ENCODE results near the gene KIAA2012. TPM values are rescaled to one million over a fixed set of nuclear protein-coding genes. Genes with fewer than 3 reads are reported as not detected.

The KIAA2012 gene
- total and polyA plus RNA-seq, 2 of the 4 experiments (the other 2 are of a cell fraction), result under 0.01 to 0.09 TPM

DNA sequence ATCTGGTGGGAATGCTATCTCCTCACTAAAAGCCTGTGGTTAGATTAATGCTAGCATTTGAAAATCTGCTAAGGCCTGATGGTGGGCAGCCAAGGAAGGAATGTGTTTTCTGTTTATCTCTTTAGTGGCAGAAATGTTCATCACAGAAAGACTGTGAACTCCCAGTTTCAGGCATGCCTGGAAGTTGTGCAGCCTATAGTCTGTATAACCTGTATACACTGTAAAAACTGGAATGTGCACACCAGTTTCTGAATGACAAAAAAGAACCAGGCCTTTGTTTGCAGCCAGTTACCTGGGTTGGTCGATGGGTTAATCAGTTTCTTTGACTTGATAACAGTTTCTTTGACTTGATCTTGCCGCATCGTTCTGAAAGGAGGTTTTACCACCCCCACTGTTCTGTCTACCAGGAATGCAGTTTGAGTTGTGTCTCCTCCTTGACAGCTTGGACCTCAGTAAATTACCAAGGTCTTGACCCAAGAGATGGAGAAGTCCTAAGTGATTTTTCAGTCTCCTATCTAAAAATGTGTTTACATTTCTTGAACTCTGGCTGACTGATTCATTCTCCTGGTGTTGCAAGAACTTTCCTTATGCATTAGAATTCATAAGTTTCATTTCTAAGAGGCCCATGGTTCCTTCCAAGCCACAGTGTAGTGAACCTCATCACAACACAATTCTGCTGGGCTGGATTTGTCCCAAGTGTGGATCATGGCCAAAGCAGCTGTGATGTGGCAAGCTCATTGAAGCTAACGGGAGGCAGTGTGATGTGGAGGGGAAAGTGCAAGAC is 62.2 kb downstream of the KIAA2012 start:
- CTCF ChIA-PET, result interaction anchor here (0.8 to 1.0 kb wide), 2 partner anchors 28 to 32 kb away, joined by 4 to 8 read pairs; no protein-coding TSS in a partner anchor
- peak overlapping the region; percentile 63 for H3K4me2 ChIP-seq (ENCODE audit: low read depth, low read length)
- dilution Hi-C loops (cut with HindIII; ENCODE audit: low sequenced_read_pairs, unreplicated experiment) (no loop called here), in situ Hi-C loops (cut with MboI; ENCODE audit: low sequenced_read_pairs) (no loop called here), intact Hi-C loops (cut with micrococcal nuclease) (loop anchor here (1.0 to 2.0 kb wide), 2 partner anchors 20 to 97 kb away; no protein-coding TSS in a partner anchor)
- peak overlapping the region; percentile 12 to 71; a peak in 3 of 4 replicates for H4K8ac ChIP-seq (ENCODE audit: low read depth in 2 of 2, low read length in 2 of 2)
- H3K9ac ChIP-seq (ENCODE audit: low read depth, low read length), result peak overlapping the region; percentile 58; the same call in 1 of the 2 replicates
- no peak overlapping the region for H3K4me3 ChIP-seq (ENCODE audit: insufficient read depth, low read depth, low read length)
- peak overlapping the region; percentile 49 for H2AK5ac ChIP-seq (ENCODE audit: low read depth, low read length)
- H3K4me1 ChIP-seq (ENCODE audit: control insufficient read depth, insufficient read depth, low read length), result peaks cover 20% of the 10 kb centered on the region
- H4K5ac ChIP-seq (ENCODE audit: low read depth, low read length), result peak overlapping the region; percentile 39; the same call in 1 of the 2 replicates
- no peak overlapping the region for H2AK9ac ChIP-seq (replicated peaks; ENCODE audit: low read depth, low read length, poor library complexity)
- H3K27ac ChIP-seq (ENCODE audit: insufficient read depth, low read length), result peak overlapping the region; percentile 42
- H3K4ac ChIP-seq (ENCODE audit: low read depth, low read length), result peak overlapping the region; percentile 99
- peak overlapping the region; percentile 88 for H3K14ac ChIP-seq (replicated peaks; ENCODE audit: low read depth, low read length)
- no peaks in the 10 kb centered on the region for H3K36me3 ChIP-seq (ENCODE audit: control insufficient read depth, insufficient read depth, low read length)
- peak; percentile 82 for ATAC-seq (ENCODE audit: low read depth)
- H4K91ac ChIP-seq (ENCODE audit: insufficient read depth, low read depth, low read length), result peak overlapping the region; percentile 98
- peak overlapping the region; percentile 89 for H3K18ac ChIP-seq (ENCODE audit: low read depth, low read length)
- H2BK120ac ChIP-seq (ENCODE audit: low read depth, low read length), result peak overlapping the region; percentile 98
- no CpG with 5 or more reads among the region's 4 CpGs for WGBS, 2 experiments (ENCODE audit: extremely low coverage in 2 of 2, insufficient read length in 1 of 2)
- peak overlapping the region; percentile 77 for H3K23ac ChIP-seq (ENCODE audit: low read depth, low read length)
- no peaks in the 10 kb centered on the region for H3K27me3 ChIP-seq (ENCODE audit: control insufficient read depth, insufficient read depth, low read length)
- 0 out of 4 replicates have a peak, but pooled peaks cover 0 to 5% of the 10 kb centered on the region in 2 experiments for H3K79me1 ChIP-seq (ENCODE audit: low read depth in 1 of 2, low read length in 2 of 2)
- no peaks in the 10 kb centered on the region for H4K20me1 ChIP-seq (ENCODE audit: insufficient read depth, low read length)
- POLR2A ChIA-PET (ENCODE audit: unreplicated experiment), result no interaction called here
- peak overlapping the region; percentile 69; the same call in 1 of the 2 replicates for H3K56ac ChIP-seq (ENCODE audit: extremely low read depth, insufficient read depth, low read length)
- peak overlapping the region; percentile 98 for H2BK5ac ChIP-seq (ENCODE audit: low read depth, low read length, poor library complexity, severe bottlenecking)
- no peak overlapping the region for H2AFZ ChIP-seq (replicated peaks; ENCODE audit: low read length, poor library complexity)
- H2BK20ac ChIP-seq (ENCODE audit: low read depth, low read length), result peak overlapping the region; percentile 100
- H3K9me3 ChIP-seq (ENCODE audit: control insufficient read depth, insufficient read depth, low read length), result no peaks in the 10 kb centered on the region
- TF ChIP-seq CEBPB (IDR thresholded peaks at IDR 0.05; ENCODE audit: low read depth, low read length), result peak; percentile 98
- TF ChIP-seq RAD21 (IDR thresholded peaks at IDR 0.05; ENCODE audit: low read length), result peak; percentile 27; the same call in 1 of the 2 replicates
- TF ChIP-seq, protein P1, sequence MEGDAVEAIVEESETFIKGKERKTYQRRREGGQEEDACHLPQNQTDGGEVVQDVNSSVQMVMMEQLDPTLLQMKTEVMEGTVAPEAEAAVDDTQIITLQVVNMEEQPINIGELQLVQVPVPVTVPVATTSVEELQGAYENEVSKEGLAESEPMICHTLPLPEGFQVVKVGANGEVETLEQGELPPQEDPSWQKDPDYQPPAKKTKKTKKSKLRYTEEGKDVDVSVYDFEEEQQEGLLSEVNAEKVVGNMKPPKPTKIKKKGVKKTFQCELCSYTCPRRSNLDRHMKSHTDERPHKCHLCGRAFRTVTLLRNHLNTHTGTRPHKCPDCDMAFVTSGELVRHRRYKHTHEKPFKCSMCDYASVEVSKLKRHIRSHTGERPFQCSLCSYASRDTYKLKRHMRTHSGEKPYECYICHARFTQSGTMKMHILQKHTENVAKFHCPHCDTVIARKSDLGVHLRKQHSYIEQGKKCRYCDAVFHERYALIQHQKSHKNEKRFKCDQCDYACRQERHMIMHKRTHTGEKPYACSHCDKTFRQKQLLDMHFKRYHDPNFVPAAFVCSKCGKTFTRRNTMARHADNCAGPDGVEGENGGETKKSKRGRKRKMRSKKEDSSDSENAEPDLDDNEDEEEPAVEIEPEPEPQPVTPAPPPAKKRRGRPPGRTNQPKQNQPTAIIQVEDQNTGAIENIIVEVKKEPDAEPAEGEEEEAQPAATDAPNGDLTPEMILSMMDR (conservative IDR thresholded peaks at IDR 0.05; ENCODE audit: low read depth, low read length), result peak; percentile 16; the same call in 1 of the 2 replicates
- TF ChIP-seq BHLHE40 (IDR thresholded peaks at IDR 0.05; ENCODE audit: low read depth, low read length), result peak; percentile 66
- TF ChIP-seq RFX5 (IDR thresholded peaks at IDR 0.05; ENCODE audit: low read depth, low read length), result no peak
- TF ChIP-seq, protein P2, sequence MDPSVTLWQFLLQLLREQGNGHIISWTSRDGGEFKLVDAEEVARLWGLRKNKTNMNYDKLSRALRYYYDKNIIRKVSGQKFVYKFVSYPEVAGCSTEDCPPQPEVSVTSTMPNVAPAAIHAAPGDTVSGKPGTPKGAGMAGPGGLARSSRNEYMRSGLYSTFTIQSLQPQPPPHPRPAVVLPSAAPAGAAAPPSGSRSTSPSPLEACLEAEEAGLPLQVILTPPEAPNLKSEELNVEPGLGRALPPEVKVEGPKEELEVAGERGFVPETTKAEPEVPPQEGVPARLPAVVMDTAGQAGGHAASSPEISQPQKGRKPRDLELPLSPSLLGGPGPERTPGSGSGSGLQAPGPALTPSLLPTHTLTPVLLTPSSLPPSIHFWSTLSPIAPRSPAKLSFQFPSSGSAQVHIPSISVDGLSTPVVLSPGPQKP (IDR thresholded peaks at IDR 0.05; ENCODE audit: borderline replicate concordance, low read depth, low read length), result no peak
- peak; percentile 86 for TF ChIP-seq RCOR1 (IDR thresholded peaks at IDR 0.05; ENCODE audit: insufficient replicate concordance, low read length)
- peak; percentile 87 for TF ChIP-seq FOS (IDR thresholded peaks at IDR 0.05; ENCODE audit: low read depth, low read length)
- TF ChIP-seq MAFK (IDR thresholded peaks at IDR 0.05; ENCODE audit: low read depth, low read length), result peak; percentile 42; the same call in 1 of the 2 replicates
- peaks cover 12% of the 10 kb centered on the region for H3K9me1 ChIP-seq (ENCODE audit: insufficient read depth, low read length)
- DNase-seq, result peak; percentile 100
- no TSS peak for BruUV-seq (replicated peaks)
- H2BK15ac ChIP-seq (ENCODE audit: low read depth, low read length), result peak overlapping the region; percentile 94; the same call in 2 of the 3 replicates

All from IMR-90 (cell line).